GM18526 (cell line): ENCODE measurements around the gene NOLC1.

Source experiments
- POLR2A ChIP-seq: IDR thresholded peaks from 3 replicates; pipeline ENCODE4 v1.6.1; 2011; ENCODE audit not compliant: insufficient read length; ENCODE audit errors: extremely low read depth

NOLC1 gene

GRCh38 chr10:102170602-102171001 is 18.4 kb downstream of the NOLC1 start:
- no peak for TF ChIP-seq POLR2A

- no peak for TF ChIP-seq POLR2A
These were observed 20.1 kb downstream of the NOLC1 start for GRCh38 chr10:102172288-102172687.

DNA sequence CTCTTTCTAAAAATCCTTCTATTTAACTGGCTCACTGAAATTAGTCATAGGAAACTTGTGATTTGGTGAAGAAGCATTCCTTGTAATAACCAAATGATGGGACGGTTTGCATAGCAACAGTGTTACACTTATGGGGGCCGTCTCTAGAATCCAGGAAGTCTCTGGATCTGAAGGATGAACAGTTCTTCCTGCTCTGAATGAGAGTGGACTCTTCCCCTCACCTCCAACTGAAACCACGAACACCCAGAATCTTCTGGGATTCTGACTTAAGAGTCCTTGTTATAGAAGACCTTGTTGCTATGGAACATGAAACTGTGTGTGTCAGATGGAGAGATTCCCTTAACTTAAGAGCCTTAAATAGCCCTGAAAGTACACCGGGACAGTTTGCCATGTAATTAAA is 23.2 kb downstream of the NOLC1 start:
- no peak for TF ChIP-seq POLR2A

- no peak for TF ChIP-seq POLR2A
These were observed 32.4 kb downstream of the NOLC1 start for GRCh38 chr10:102184606-102185005.

DNA sequence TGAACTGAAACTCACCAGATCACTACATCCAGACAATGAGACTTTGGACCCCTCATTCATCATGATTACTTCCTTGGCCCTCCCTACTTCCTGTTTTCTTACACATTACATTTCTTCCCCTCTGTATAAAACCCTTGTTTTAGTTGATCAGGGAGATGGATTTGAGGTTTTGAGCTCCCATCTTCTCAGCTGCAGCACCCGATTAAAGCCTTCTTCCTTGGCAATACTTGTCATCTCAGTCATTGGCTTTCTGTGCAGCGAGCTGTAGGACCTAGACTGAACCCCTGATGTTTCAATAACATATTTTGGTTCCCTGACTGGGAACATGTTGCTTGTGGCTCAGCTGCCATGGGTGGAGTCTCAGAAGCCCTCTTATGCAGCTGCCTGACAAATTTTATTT is 33.1 kb downstream of the NOLC1 start:
- TF ChIP-seq POLR2A: no peak

DNA sequence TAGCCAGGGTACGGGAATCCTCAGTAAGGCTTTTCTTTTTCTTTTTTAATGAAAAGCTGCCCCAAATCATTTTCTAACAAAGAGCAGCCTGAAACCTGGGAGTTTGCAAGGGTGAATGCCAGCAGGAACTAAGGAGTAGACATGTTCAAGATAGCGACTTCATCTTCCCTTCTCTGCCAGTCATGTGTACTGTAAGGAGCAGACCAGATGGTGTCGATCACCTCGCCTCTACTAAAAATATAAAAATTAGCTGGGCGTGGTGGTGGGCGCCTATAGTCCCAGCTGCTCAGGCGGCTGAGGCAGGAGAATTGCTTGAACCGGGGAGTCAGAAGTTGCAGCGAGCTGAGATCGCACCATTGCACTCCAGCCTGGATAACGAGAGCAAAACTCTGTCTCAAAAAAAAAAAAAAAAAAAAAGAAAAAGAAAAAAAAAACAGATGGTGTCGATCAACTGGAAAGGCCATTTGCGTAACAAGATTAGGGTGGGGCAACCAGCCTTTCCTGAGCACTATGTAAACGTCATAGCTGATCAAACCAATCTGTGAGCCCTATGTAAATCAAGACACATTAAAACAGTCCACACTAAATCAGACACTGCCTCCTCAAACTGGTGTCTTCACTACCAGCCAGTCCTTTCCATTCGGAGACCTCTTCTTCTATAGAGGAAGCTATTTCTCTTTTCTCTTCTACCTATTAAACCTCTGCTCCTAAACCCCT is 33.8 kb downstream of the NOLC1 start:
- TF ChIP-seq POLR2A: no peak

GRCh38 chr10:102188298-102188940 is 36.2 kb downstream of the NOLC1 start:
- no peak for TF ChIP-seq POLR2A

DNA sequence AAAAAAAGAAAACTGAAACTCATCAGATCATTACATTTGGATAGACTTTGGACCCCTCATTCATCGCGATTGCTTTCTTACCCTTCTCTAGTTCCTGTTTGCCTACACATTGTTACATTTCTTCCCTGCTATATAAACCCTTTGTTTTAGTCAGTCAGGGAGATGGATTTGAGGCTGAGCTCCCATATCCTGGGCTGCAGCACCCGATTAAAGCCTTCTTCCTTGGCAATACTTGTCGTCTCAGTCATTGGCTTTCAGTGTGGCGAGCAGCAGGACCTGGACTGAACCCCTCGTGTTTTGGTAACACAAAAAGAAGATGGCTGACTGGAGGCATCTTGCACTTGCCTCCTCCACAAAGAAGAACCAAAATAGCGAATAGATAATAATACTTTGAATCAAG is 39.8 kb downstream of the NOLC1 start:
- TF ChIP-seq POLR2A: no peak

GRCh38 chr10:102195296-102195870 is 43.2 kb downstream of the NOLC1 start:
- TF ChIP-seq POLR2A: no peak

- TF ChIP-seq POLR2A: no peak
These were observed 44.7 kb downstream of the NOLC1 start for GRCh38 chr10:102196893-102197292.

- no peak for TF ChIP-seq POLR2A
These were observed 45.8 kb downstream of the NOLC1 start for GRCh38 chr10:102198027-102198426.

DNA sequence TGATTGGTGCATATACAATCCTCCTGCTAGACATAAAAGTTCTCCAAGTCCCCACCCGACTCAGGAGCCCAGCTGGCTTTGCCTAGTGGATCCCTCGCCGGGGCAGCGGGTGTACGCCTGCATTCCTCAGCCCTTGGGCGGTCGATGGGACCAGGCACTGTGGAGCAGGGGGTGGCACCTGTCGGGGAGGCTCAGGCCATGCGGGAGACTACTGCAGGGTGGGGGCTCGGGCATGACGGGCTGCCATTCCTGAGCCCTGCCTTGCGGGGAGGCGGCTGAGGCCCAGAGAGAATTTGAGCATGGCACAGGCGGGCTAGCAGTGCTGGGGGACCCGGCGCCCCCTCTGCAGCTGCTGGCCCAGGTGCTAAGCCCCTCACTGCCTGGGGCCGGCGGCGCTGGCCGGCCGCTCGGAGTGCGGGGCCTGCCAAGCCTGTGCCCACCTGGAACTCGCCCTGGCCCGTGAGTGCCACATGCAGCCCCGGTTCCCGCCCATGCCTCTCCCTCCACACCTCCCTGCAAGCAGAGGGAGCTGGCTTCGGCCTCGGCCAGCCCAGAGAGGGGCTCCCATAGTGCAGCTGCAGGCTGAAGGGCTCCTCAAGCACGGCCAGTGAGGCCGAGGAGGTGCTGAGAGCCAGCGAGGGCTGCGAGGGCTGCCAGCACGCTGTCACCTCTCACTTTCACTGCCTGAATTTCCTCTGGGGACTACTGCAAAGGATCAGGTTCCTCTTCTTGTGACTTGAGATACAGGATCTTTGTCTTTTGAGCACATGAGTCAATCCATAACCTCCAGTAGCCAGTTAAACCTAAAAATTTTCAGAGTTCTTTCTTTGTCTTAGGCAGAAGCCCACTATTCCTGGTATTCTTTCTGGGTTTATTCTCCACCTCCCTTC is 48.8 kb downstream of the NOLC1 start:
- no peak for TF ChIP-seq POLR2A

GRCh38 chr10:102202386-102202785 is 50.2 kb downstream of the NOLC1 start:
- TF ChIP-seq POLR2A: no peak

DNA sequence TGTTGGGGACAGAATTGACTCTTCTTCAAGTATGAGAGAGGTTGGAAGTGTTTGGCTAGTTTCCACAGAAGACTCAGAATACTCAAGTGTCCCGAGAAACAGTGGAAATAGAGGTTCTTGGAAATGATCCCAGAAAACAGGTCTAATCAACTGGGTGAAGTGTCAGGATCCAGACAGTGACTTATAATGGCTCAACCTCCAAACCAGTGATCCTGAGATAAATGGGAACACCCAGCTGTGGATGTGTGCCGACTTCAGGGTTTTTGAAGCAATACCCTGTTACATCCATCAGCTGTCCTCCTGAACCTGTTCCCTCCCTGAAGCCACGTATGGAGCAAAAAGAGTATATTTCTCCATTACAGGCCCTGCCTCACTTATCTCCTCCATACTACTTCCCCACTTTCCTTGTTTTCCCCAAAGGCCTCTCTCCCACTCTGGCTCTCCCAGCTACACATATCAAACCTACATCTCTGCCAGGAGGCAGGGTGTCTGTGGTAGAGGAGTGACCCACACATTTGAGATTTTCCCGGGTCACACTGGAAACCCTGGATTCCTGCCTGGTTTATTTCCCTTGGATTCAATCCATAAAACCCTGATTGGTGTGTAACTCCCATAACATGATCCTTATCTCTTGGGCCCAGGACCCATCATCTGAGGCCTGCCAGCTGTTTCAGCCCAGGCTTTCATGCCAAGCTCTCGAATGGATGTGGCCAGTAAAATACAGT is 56.3 kb downstream of the NOLC1 start:
- TF ChIP-seq POLR2A: no peak

- no peak for TF ChIP-seq POLR2A
These were observed 59.6 kb downstream of the NOLC1 start for GRCh38 chr10:102211615-102212299.
